Medulla oblongata (tissue), 1 donor: Measurements from ENCODE around the gene RFC2.
"Not testable (repeated sequence)": the region's sequence is repeated elsewhere in the genome, so short reads cannot be mapped to it uniquely, and the experiment has no call there.

ENCODE experiments used
- DNase-seq: peaks from one replicate; pipeline ENCODE4 v3.0.0-alpha.2; 2015; ENCODE audit errors: extremely low spot score

The RFC2 gene

GRCh38 chr7:74248156-74248555 lies 6.0 kb downstream of the RFC2 start:
- no peak for DNase-seq

- DNase-seq = no peak
Measured at GRCh38 chr7:74246497-74246896, 7.7 kb downstream of the RFC2 start.

GRCh38 chr7:74242122-74242443 lies 12.1 kb downstream of the RFC2 start:
- no peak for DNase-seq

- no peak for DNase-seq
Measured at GRCh38 chr7:74240482-74240881, 13.7 kb downstream of the RFC2 start.

GRCh38 chr7:74236284-74236683 lies 17.9 kb downstream of the RFC2 start:
- DNase-seq = no peak

GRCh38 chr7:74235518-74236268 lies 18.5 kb downstream of the RFC2 start:
- no peak for DNase-seq

GRCh38 chr7:74233655-74234285 lies 20.4 kb downstream of the RFC2 start:
- DNase-seq = no peak

GRCh38 chr7:74231232-74231590 lies 23.0 kb downstream of the RFC2 start:
- peak; percentile 39 for DNase-seq

- peak; percentile 38 for DNase-seq
Measured at GRCh38 chr7:74230446-74231231, 23.6 kb downstream of the RFC2 start.

- no peak for DNase-seq
Measured at GRCh38 chr7:74228951-74229900, 25.0 kb downstream of the RFC2 start.

- DNase-seq = peak; percentile 72
Measured at GRCh38 chr7:74226633-74227032, 27.6 kb downstream of the RFC2 start.

- DNase-seq = no peak
Measured at GRCh38 chr7:74225400-74225799, 28.8 kb downstream of the RFC2 start.

- not testable (repeated sequence) for DNase-seq
Measured at GRCh38 chr7:74224907-74225306, 29.3 kb downstream of the RFC2 start.

- DNase-seq = no peak
Measured at GRCh38 chr7:74224511-74224832, 29.7 kb downstream of the RFC2 start.

GRCh38 chr7:74223711-74224510 lies 30.3 kb downstream of the RFC2 start:
- DNase-seq = no peak

GRCh38 chr7:74222851-74223710 lies 31.1 kb downstream of the RFC2 start:
- no peak for DNase-seq

- no peak for DNase-seq
Measured at GRCh38 chr7:74221713-74222112, 32.5 kb downstream of the RFC2 start.

GRCh38 chr7:74220229-74220628 lies 34.0 kb downstream of the RFC2 start:
- no peak for DNase-seq

- DNase-seq = no peak
Measured at GRCh38 chr7:74219416-74219815, 34.8 kb downstream of the RFC2 start.

GRCh38 chr7:74218343-74218698 lies 35.9 kb downstream of the RFC2 start:
- no peak for DNase-seq
